IMR-90 (cell line): ENCODE data around the gene CHTF8. TPM values are rescaled to one million over a fixed set of nuclear protein-coding genes. Genes with fewer than 3 reads are reported as not detected.
A peak's percentile ranks its signal among the peaks of the same experiment; 100 is the strongest.

Experiments used
- ATAC-seq: fragments of 200-7000 bp; cut with Tn5 transposase; 2 replicates; pipeline ENCODE4 v1.9.1; 2020; ENCODE audit warnings: low read depth, mild to moderate bottlenecking, moderate library complexity
- BruUV-seq: library from RNA; stranded (reverse); fragments of 400-500 nt; replicated peaks from 2 replicates; lab custom pipeline; 2021; lab: Mats Ljungman, UMichigan
- CTCF ChIA-PET: fragments of 300-600 bp; formaldehyde crosslinking; extraction: SDS; loops from one replicate; lab custom pipeline; 2021; ENCODE audit warnings: antibody characterized with exemption; lab: Yijun Ruan, JAX
- POLR2A ChIA-PET: fragments of 300-600 bp; sonication (Branson Sonifier 250); formaldehyde crosslinking; loops from one replicate; lab custom pipeline; 2022; ENCODE audit warnings: antibody characterized with exemption; ENCODE audit not compliant: unreplicated experiment; lab: Charles Lee
- DNase-seq: peaks from one replicate; pipeline ENCODE4 v3.0.0; 2013
- H2AFZ ChIP-seq: replicated peaks from 2 replicates; pipeline ENCODE3; 2013; ENCODE audit warnings: low read length, mild to moderate bottlenecking; ENCODE audit not compliant: poor library complexity
- H2AK5ac ChIP-seq: 2 replicates; pipeline ENCODE4 v1.6.1; 2013; ENCODE audit warnings: low read depth, low read length, inconsistent platforms
- H2AK9ac ChIP-seq: replicated peaks from 2 replicates; pipeline ENCODE3; 2013; ENCODE audit warnings: mild to moderate bottlenecking, low read depth, low read length, moderate library complexity; ENCODE audit not compliant: poor library complexity
- H2BK120ac ChIP-seq: 2 replicates; pipeline ENCODE4 v1.6.1; 2013; ENCODE audit warnings: low read depth, low read length, inconsistent platforms
- H2BK15ac ChIP-seq: 3 replicates; pipeline ENCODE4 v1.6.1; 2013; ENCODE audit warnings: low read depth, low read length, inconsistent platforms
- H2BK20ac ChIP-seq: 2 replicates; pipeline ENCODE4 v1.6.1; 2013; ENCODE audit warnings: low read depth, mild to moderate bottlenecking, inconsistent platforms, low read length, moderate library complexity
- H2BK5ac ChIP-seq: 2 replicates; pipeline ENCODE4 v1.6.1; 2013; ENCODE audit warnings: mild to moderate bottlenecking, low read depth, low read length, inconsistent platforms; ENCODE audit not compliant: poor library complexity, severe bottlenecking
- H3K14ac ChIP-seq: replicated peaks from 2 replicates; pipeline ENCODE4 v1.6.1; 2013; ENCODE audit warnings: low read depth, low read length, inconsistent platforms
- H3K18ac ChIP-seq: 2 replicates; pipeline ENCODE4 v1.6.1; 2013; ENCODE audit warnings: low read depth, low read length, control low read depth
- H3K23ac ChIP-seq: 2 replicates; pipeline ENCODE4 v1.6.1; 2013; ENCODE audit warnings: low read depth, low read length, inconsistent platforms
- H3K27ac ChIP-seq: 2 replicates; pipeline ENCODE4 v1.5.1; 2013; ENCODE audit warnings: mild to moderate bottlenecking, control low read depth, low read length; ENCODE audit not compliant: insufficient read depth
- H3K27me3 ChIP-seq: 2 replicates; pipeline ENCODE4 v1.6.1; 2013; ENCODE audit warnings: low read length; ENCODE audit not compliant: control insufficient read depth, insufficient read depth
- H3K36me3 ChIP-seq: 2 replicates; pipeline ENCODE4 v1.6.1; 2013; ENCODE audit warnings: low read length, mixed read lengths; ENCODE audit not compliant: control insufficient read depth, insufficient read depth
- H3K4ac ChIP-seq: 2 replicates; pipeline ENCODE4 v1.6.1; 2013; ENCODE audit warnings: low read depth, low read length, inconsistent platforms
- H3K4me1 ChIP-seq: 2 replicates; pipeline ENCODE4 v1.6.1; 2013; ENCODE audit warnings: low read length, mixed read lengths; ENCODE audit not compliant: control insufficient read depth, insufficient read depth
- H3K4me2 ChIP-seq: 2 replicates; pipeline ENCODE4 v1.6.1; 2013; ENCODE audit warnings: low read depth, mild to moderate bottlenecking, control low read depth, low read length, moderate library complexity
- H3K4me3 ChIP-seq: 2 replicates; pipeline ENCODE4 v1.5.1; 2013; ENCODE audit warnings: low read depth, mild to moderate bottlenecking, control low read depth, low read length, moderate library complexity; ENCODE audit not compliant: insufficient read depth
- H3K56ac ChIP-seq: 2 replicates; pipeline ENCODE4 v1.6.1; 2013; ENCODE audit warnings: low read length, inconsistent platforms; ENCODE audit not compliant: insufficient read depth; ENCODE audit errors: extremely low read depth
- H3K79me1 ChIP-seq, 2 experiments: 2 replicates each; pipeline ENCODE4 v1.6.1; 2013; ENCODE audit warnings: low read length in 2 of 2, inconsistent platforms in 1 of 2, low read depth in 1 of 2
- H3K9ac ChIP-seq: 2 replicates; pipeline ENCODE4 v1.6.1; 2013; ENCODE audit warnings: low read depth, low read length, control low read depth
- H3K9me1 ChIP-seq: 2 replicates; pipeline ENCODE4 v1.6.1; 2013; ENCODE audit warnings: low read length, inconsistent platforms; ENCODE audit not compliant: insufficient read depth
- H3K9me3 ChIP-seq: 2 replicates; pipeline ENCODE4 v1.6.1; 2013; ENCODE audit warnings: low read length; ENCODE audit not compliant: control insufficient read depth, insufficient read depth
- H4K20me1 ChIP-seq: 2 replicates; pipeline ENCODE4 v1.6.1; 2013; ENCODE audit warnings: low read length, inconsistent platforms; ENCODE audit not compliant: insufficient read depth
- H4K5ac ChIP-seq: 2 replicates; pipeline ENCODE4 v1.6.1; 2013; ENCODE audit warnings: mild to moderate bottlenecking, low read depth, low read length, control low read depth
- H4K8ac ChIP-seq, 2 experiments: 2 replicates each; pipeline ENCODE4 v1.6.1; 2013; ENCODE audit warnings: low read depth in 2 of 2, low read length in 2 of 2, control low read depth in 1 of 2, inconsistent platforms in 1 of 2
- H4K91ac ChIP-seq: 2 replicates; pipeline ENCODE4 v1.6.1; 2013; ENCODE audit warnings: low read depth, low read length, inconsistent platforms; ENCODE audit not compliant: insufficient read depth
- MAFK ChIP-seq: IDR thresholded peaks from 2 replicates; pipeline ENCODE4 v1.6.1; 2012; ENCODE audit warnings: low read depth, low read length, improper control_type of control experiment
- WGBS, 2 experiments: methylation state at CpG; one replicate each; pipeline versions ENCODE4 v1.1.5 to v1.1.7; 2013; ENCODE audit warnings: missing lambda C conversion rate in 2 of 2; ENCODE audit not compliant: insufficient read length in 1 of 2; ENCODE audit errors: extremely low coverage in 2 of 2; 5-methylcytosine and 5-hydroxymethylcytosine counted together
- dilution Hi-C: fragments of 300-500 bp; cut with HindIII; formaldehyde crosslinking; loops from one replicate; pipeline ENCODE4 v1.14.3; 2018; ENCODE audit warnings: low sequenced_read_pairs; ENCODE audit not compliant: unreplicated experiment
- in situ Hi-C: fragments of 300-500 bp; cut with MboI; formaldehyde crosslinking; loops from 3 replicates; pipeline ENCODE4 v1.14.3; 2019; ENCODE audit warnings: low sequenced_read_pairs, inconsistent platforms, mixed read lengths
- intact Hi-C: fragments of 100-400 bp; cut with micrococcal nuclease; formaldehyde crosslinking; loops from 2 replicates; pipeline ENCODE4 v1.10.0; 2022
- polyA plus RNA-seq, 3 experiments: library from polyadenylated mRNA; depleted of rRNA; stranded (reverse); fragments of >200 nt; gene quantifications; 2 replicates each; pipeline ENCODE4 v1.2.3, GENCODE V29; 2012; ENCODE audit warnings: low replicate concordance in 1 of 3
- total RNA-seq: library from RNA; depleted of rRNA; stranded (reverse); fragments of >200 nt; gene quantifications from 2 replicates; pipeline ENCODE4 v1.2.3, GENCODE V29; 2012

Gene CHTF8
- total and polyA plus RNA-seq, 2 of the 4 experiments (the other 2 are of a cell fraction) = 47.1 to 122 TPM

DNA sequence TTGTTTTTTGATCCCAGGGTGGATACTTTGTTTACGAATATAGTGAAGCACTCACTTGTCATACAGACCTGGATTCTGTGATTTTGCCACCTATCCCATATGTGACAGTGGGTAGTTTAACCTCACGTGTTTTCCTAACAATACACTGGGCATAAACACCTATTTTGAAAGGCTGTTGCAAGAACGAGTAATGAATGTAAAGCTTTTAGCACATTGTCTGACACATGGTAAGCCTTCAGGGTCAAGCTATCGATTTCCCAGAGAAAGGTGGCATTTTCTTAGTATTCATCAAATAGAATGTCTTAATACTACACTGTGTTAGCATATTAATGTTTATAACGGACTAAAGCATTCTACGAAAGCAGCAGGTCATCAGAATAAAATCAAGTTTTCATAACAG is 1.9 kb downstream of the CHTF8 start:
- no peak for DNase-seq
- ChIA-PET CTCF (interaction anchor here (1.0 to 1.1 kb wide), 2 partner anchors 229 to 283 kb away, joined by 3 read pairs; no protein-coding TSS in a partner anchor), POLR2A (interaction anchor here (0.6 kb wide), 1 partner anchor 155 kb away, joined by 3 read pairs; no protein-coding TSS in a partner anchor)
- Histone ChIP-seq H2BK120ac (no peak overlapping the region), H2BK15ac (no peak overlapping the region), H3K18ac (no peak overlapping the region), H4K8ac (no peak overlapping the region), H3K27ac (no peak overlapping the region), H3K9me1 (no peaks in the 10 kb centered on the region; the same call in 1 of the 2 replicates), H2AK5ac (no peak overlapping the region), H3K23ac (no peak overlapping the region; the same call in 1 of the 2 replicates), H2AFZ (no peak overlapping the region), H3K14ac (no peak overlapping the region), H3K4me1 (no peaks in the 10 kb centered on the region), H3K27me3 (no peaks in the 10 kb centered on the region), H4K91ac (no peak overlapping the region), H3K4me2 (peak overlapping the region; percentile 93), H4K20me1 (peaks cover 34% of the 10 kb centered on the region), H3K79me1 (peaks cover 14 to 54% of the 10 kb centered on the region in 2 experiments; a peak in 3 of 4 replicates), H4K5ac (no peak overlapping the region), H2BK20ac (no peak overlapping the region), H2AK9ac (no peak overlapping the region), H3K9ac (no peak overlapping the region), H3K4ac (no peak overlapping the region), H2BK5ac (no peak overlapping the region), H3K36me3 (peaks cover 3% of the 10 kb centered on the region), H3K56ac (no peak overlapping the region), H3K4me3 (no peak overlapping the region), H3K9me3 (no peaks in the 10 kb centered on the region)
- no CpG with 5 or more reads among the region's 6 CpGs for WGBS, 2 experiments
- TF ChIP-seq MAFK = no peak
- no TSS peak for BruUV-seq
- dilution Hi-C loops = no loop called here
- in situ Hi-C loops = no loop called here
- no peak for ATAC-seq
- intact Hi-C loops = loop anchor here (5.0 kb wide), 1 partner anchor 138 kb away; no protein-coding TSS in a partner anchor
